DND-41 (cell line): Measurements from ENCODE around the gene ARHGEF17.

Source experiments
- ATAC-seq: fragments of 200-7000 bp; cut with Tn5 transposase; 3 replicates; pipeline ENCODE4 v1.9.1; 2021; ENCODE audit warnings: low read depth; ENCODE audit not compliant: insufficient read depth
- DNase-seq: peaks from one replicate; pipeline ENCODE4 v3.0.0-alpha.2; 2020
- H2AFZ ChIP-seq: 2 replicates; pipeline ENCODE4 v1.6.0; 2012; ENCODE audit warnings: low read depth, low read length
- H3K27ac ChIP-seq: 2 replicates; pipeline ENCODE4 v1.5.1; 2012; ENCODE audit warnings: low read length, inconsistent platforms
- H3K27me3 ChIP-seq: fragments of 200-600 bp; sonication (generic); 2 replicates; pipeline ENCODE4 v1.6.0; 2012; ENCODE audit warnings: low read length, mild to moderate bottlenecking, inconsistent platforms; ENCODE audit not compliant: insufficient read depth, poor library complexity
- H3K36me3 ChIP-seq: 2 replicates; pipeline ENCODE4 v1.5.1; 2012; ENCODE audit warnings: low read length, inconsistent platforms; ENCODE audit not compliant: insufficient read depth
- H3K4me1 ChIP-seq: 2 replicates; pipeline ENCODE4 v1.5.1; 2012; ENCODE audit warnings: mild to moderate bottlenecking, low read length; ENCODE audit not compliant: insufficient read depth
- H3K4me2 ChIP-seq: 2 replicates; pipeline ENCODE4 v1.6.0; 2012; ENCODE audit warnings: mild to moderate bottlenecking, moderate library complexity, low read length, inconsistent platforms; ENCODE audit not compliant: insufficient read depth
- H3K4me3 ChIP-seq, 2 experiments: fragments of 200-600 bp in 1 of 2; shearing (Covaris generic) in 1 of 2; 2 replicates each; pipeline ENCODE4 v1.5.1; 2012 to 2016; ENCODE audit warnings: inconsistent platforms in 2 of 2, low read length in 2 of 2, mild to moderate bottlenecking in 2 of 2, low read depth in 1 of 2, moderate library complexity in 1 of 2
- H3K79me2 ChIP-seq: 2 replicates; pipeline ENCODE4 v1.6.0; 2012; ENCODE audit warnings: low read length, inconsistent platforms; ENCODE audit not compliant: insufficient read depth
- H3K9ac ChIP-seq: 2 replicates; pipeline ENCODE4 v1.6.0; 2012; ENCODE audit warnings: low read depth, mild to moderate bottlenecking, inconsistent platforms, low read length, moderate library complexity
- H3K9me3 ChIP-seq: 2 replicates; pipeline ENCODE4 v1.5.1; 2012; ENCODE audit warnings: low read length, moderate library complexity, mild to moderate bottlenecking, inconsistent platforms; ENCODE audit not compliant: insufficient read depth, severe bottlenecking
- H4K20me1 ChIP-seq: 2 replicates; pipeline ENCODE4 v1.6.0; 2012; ENCODE audit warnings: low read length; ENCODE audit not compliant: insufficient read depth
- EZH2 ChIP-seq: IDR thresholded peaks from 3 replicates; pipeline ENCODE4 v1.6.1; 2012; ENCODE audit warnings: borderline replicate concordance, low read depth, mild to moderate bottlenecking, moderate library complexity, low read length, inconsistent platforms; ENCODE audit not compliant: severe bottlenecking
- TF ChIP-seq, protein P1 (sequence below): IDR thresholded peaks from 2 replicates; pipeline ENCODE4 v1.5.1; 2012; ENCODE audit warnings: borderline replicate concordance, low read length, moderate library complexity, mild to moderate bottlenecking; ENCODE audit not compliant: poor library complexity, severe bottlenecking; ENCODE audit errors: extremely low read depth

The ARHGEF17 gene

DNA sequence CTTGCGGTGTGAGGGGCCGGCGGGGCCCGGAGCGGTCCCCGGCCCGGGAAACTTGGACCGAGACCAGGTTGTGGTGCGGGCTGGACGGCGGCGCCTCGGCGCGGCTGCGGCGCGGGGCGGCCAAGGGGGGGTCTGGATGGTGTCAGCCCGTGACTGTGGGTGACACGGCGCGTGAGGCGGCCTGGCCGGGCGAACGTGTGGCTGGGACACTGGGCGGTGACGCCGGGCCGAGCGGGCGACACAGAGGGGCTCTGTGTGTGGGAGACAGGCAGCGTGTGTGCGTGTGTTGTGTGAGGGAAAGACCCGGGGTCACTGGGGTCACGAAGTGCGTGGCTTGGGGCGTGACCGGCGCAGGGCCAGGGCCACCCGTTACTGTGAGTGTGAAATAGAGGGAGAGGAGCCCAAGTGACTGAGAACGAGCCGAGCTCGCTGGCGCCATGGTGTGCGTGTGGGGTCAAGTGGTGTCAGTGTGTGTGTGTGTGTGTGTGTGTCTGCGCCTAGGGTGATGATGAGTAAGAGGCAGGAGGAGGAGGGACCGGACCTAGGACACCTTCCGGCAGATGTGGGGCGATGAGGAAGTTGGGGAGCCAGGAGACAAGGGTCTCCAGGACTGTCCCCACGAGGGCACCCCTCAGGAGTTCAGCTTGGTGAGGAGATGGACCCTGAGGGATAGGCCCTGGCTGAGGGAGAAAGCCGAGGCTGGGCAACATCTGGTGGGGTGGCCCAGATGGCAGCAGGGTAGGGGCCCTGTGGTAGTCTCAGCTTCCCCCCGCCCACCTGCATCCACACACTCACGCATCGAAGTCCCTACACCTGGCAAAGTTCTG lies 68.9 kb downstream of the ARHGEF17 start:
- DNase-seq (peak; percentile 51), ATAC-seq (peak; percentile 25)
- Histone ChIP-seq H3K36me3 (peaks cover 18% of the 10 kb centered on the region), H3K79me2 (peaks cover 58% of the 10 kb centered on the region), H3K4me1 (peaks cover 40% of the 10 kb centered on the region), H2AFZ (peak overlapping the region; percentile 87), H3K9ac (peak overlapping the region; percentile 91), H3K27me3 (no peaks in the 10 kb centered on the region), H3K4me2 (peak overlapping the region; percentile 93), H3K27ac (peak overlapping the region; percentile 85), H3K9me3 (no peaks in the 10 kb centered on the region), H3K4me3 (peak overlapping the region; percentile 83 to 93), H4K20me1 (peaks cover 50% of the 10 kb centered on the region)
- TF ChIP-seq EZH2, result no peak
- TF ChIP-seq, protein P1, sequence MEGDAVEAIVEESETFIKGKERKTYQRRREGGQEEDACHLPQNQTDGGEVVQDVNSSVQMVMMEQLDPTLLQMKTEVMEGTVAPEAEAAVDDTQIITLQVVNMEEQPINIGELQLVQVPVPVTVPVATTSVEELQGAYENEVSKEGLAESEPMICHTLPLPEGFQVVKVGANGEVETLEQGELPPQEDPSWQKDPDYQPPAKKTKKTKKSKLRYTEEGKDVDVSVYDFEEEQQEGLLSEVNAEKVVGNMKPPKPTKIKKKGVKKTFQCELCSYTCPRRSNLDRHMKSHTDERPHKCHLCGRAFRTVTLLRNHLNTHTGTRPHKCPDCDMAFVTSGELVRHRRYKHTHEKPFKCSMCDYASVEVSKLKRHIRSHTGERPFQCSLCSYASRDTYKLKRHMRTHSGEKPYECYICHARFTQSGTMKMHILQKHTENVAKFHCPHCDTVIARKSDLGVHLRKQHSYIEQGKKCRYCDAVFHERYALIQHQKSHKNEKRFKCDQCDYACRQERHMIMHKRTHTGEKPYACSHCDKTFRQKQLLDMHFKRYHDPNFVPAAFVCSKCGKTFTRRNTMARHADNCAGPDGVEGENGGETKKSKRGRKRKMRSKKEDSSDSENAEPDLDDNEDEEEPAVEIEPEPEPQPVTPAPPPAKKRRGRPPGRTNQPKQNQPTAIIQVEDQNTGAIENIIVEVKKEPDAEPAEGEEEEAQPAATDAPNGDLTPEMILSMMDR, result no peak

DNA sequence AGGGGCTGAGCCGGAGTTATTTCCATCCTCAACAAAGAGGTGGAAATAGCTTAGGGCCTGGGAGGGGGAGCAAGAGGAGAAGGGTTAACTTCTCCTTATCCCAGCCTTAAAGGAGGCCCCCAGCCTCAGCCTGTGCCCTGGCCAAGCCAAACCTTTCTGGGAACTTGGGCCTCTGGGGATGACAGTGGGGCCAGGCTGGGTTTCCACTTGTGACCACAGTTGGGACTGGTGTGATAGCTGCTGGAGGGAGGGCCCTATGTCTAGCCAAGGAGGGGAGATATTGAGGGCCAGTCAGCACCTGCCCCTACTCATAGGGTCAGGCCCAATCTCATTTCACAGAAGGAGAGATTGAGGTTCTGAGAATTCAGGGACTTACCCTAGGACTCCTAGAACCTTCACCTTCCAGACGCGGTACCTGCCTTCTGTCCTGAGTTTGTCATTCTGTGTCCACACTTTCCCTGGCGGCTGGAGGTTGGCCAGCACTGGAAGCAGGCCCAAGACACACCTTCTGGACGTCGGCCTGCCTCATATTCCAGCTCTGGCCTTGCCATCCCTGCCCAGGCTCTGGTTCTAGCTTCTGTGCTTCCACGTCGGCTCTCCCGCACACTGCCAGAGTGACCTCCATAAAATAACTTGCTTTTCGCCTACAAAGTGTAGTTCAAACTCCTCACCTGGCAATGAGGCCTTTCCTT lies 71.3 kb downstream of the ARHGEF17 start:
- Histone ChIP-seq H2AFZ (no peak overlapping the region), H3K27ac (peak overlapping the region; percentile 18; the same call in 1 of the 2 replicates), H3K27me3 (no peaks in the 10 kb centered on the region), H3K4me3 (0 out of 4 replicates have a peak overlapping the region, but pooled peaks of 1 of the 2 experiments have one; percentile 0), H3K79me2 (peaks cover 81% of the 10 kb centered on the region), H3K4me2 (peak overlapping the region; percentile 93), H3K36me3 (peaks cover 18% of the 10 kb centered on the region), H3K9ac (no peak overlapping the region), H3K4me1 (peaks cover 58% of the 10 kb centered on the region), H4K20me1 (peaks cover 74% of the 10 kb centered on the region), H3K9me3 (no peaks in the 10 kb centered on the region)
- no peak for ATAC-seq
- DNase-seq, result no peak
- TF ChIP-seq, protein P1, result no peak
- TF ChIP-seq EZH2, result no peak

DNA sequence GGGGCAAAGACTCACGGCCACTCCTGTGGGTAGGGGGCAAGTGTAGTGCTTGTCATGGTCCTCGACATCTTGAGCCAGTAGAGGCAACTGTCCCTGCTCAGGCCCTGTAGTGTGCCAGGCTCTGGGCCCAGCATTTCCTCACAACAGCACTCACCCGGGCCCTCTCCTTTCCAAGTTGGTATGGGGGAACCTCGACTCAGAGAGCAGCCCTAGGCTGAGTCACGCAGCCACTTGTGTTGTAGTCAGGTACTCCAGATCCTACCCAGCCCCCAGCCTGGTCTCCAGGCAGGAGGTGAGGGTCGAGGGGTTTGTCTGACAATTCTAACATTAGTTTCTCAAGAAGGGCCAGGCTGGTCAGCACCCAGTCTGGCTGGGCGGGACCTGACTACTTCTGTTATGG lies 72.3 kb downstream of the ARHGEF17 start:
- ATAC-seq (no peak), DNase-seq (no peak)
- Histone ChIP-seq H3K4me3 (no peak overlapping the region), H3K9me3 (no peaks in the 10 kb centered on the region), H2AFZ (no peak overlapping the region), H3K27ac (no peak overlapping the region), H3K79me2 (peaks cover 91% of the 10 kb centered on the region), H3K9ac (peak overlapping the region; percentile 16; the same call in 1 of the 2 replicates), H3K4me2 (peak overlapping the region; percentile 37), H4K20me1 (peaks cover 83% of the 10 kb centered on the region), H3K4me1 (peaks cover 66% of the 10 kb centered on the region), H3K27me3 (no peaks in the 10 kb centered on the region), H3K36me3 (peaks cover 18% of the 10 kb centered on the region)
- TF ChIP-seq, protein P1, result no peak
- no peak for TF ChIP-seq EZH2
